HepG2 (cell line): ENCODE data around the gene AMOTL2. TPM values are rescaled to one million over a fixed set of nuclear protein-coding genes. Genes with fewer than 3 reads are reported as not detected.

Source experiments
- ATAC-seq: fragments of 200-7000 bp; cut with Tn5 transposase; 3 replicates; pipeline ENCODE4 v1.9.1; 2020; ENCODE audit warnings: mild to moderate bottlenecking, moderate library complexity
- BruUV-seq: library from RNA; stranded (reverse); fragments of 400-500 nt; replicated peaks from 2 replicates; lab custom pipeline; 2021; lab: Mats Ljungman, UMichigan
- CTCF ChIA-PET: fragments of 300-600 bp; formaldehyde crosslinking; extraction: SDS; loops from one replicate; lab custom pipeline; 2021; ENCODE audit warnings: low total read pairs, inconsistent platforms, low intra/inter-chr PET ratio; lab: Yijun Ruan, JAX
- POLR2A ChIA-PET: fragments of 350-600 bp; sonication (Branson Sonifier 250); formaldehyde crosslinking; loops from one replicate; lab custom pipeline; 2020; ENCODE audit warnings: antibody characterized with exemption, inconsistent platforms; lab: Yijun Ruan, JAX
- DNase-seq: peaks from one replicate; pipeline ENCODE4 v3.0.0-alpha.2; 2015; ENCODE audit warnings: low spot score
- FAIRE-seq: peaks from 3 replicates; lab custom pipeline; 2011; peaks lifted over from hg19 to GRCh38; lab: Jason Lieb, UNC
- H2AFZ ChIP-seq: one replicate; pipeline ENCODE4 v1.6.1; 2011; ENCODE audit warnings: low read length, inconsistent platforms
- H3K27ac ChIP-seq: fragments of 300-600 bp; 3 replicates; pipeline ENCODE4 v1.8.0; 2011; ENCODE audit warnings: mixed run types, mild to moderate bottlenecking, mixed read lengths, low read length, inconsistent platforms; ENCODE audit not compliant: insufficient read depth; ENCODE audit errors: extremely low read length
- H3K27me3 ChIP-seq, 2 experiments: fragments of 200-600 bp in 1 of 2; 2 replicates in 1 of 2; 3 replicates in 1 of 2; pipeline versions ENCODE4 v1.6.0 to v1.8.0; 2011; ENCODE audit warnings: low read length in 2 of 2, mild to moderate bottlenecking in 2 of 2, moderate library complexity in 2 of 2, inconsistent platforms in 1 of 2; ENCODE audit not compliant: insufficient read depth in 2 of 2, control insufficient read depth in 1 of 2
- H3K36me3 ChIP-seq, 2 experiments: fragments of 200-600 bp in 1 of 2; replicated peaks in 1 of 2; 2 replicates in 1 of 2; 3 replicates in 1 of 2; pipeline versions ENCODE4 v1.5.1 to v1.8.0; 2011; ENCODE audit warnings: low read length in 2 of 2, inconsistent platforms in 1 of 2; ENCODE audit not compliant: insufficient read depth in 2 of 2, control insufficient read depth in 1 of 2
- H3K4me1 ChIP-seq: 2 replicates; pipeline ENCODE4 v1.5.1; 2012; ENCODE audit warnings: low read length, inconsistent platforms; ENCODE audit not compliant: insufficient read depth
- H3K4me2 ChIP-seq: 2 replicates; pipeline ENCODE4 v1.6.0; 2011; ENCODE audit warnings: low read depth, low read length, inconsistent platforms
- H3K4me3 ChIP-seq, 3 experiments: fragments of 200-600 bp in 1 of 3; sonication (generic), shearing (Covaris generic) in 1 of 3; replicated peaks in 1 of 3; 2 replicates each; pipeline ENCODE4 v1.5.1; 2011 to 2016; ENCODE audit warnings: low read length in 3 of 3, inconsistent platforms in 2 of 3, low read depth in 2 of 3, mild to moderate bottlenecking in 2 of 3, control low read depth in 1 of 3, mixed read lengths in 1 of 3; ENCODE audit not compliant: insufficient read depth in 1 of 3
- H3K79me2 ChIP-seq: one replicate; pipeline ENCODE4 v1.6.1; 2011; ENCODE audit warnings: low read length, inconsistent platforms; ENCODE audit not compliant: insufficient read depth
- H3K9ac ChIP-seq: 2 replicates; pipeline ENCODE4 v1.6.0; 2011; ENCODE audit warnings: mild to moderate bottlenecking, low read depth, low read length, inconsistent platforms; ENCODE audit not compliant: insufficient read depth
- H3K9me3 ChIP-seq: 2 replicates; pipeline ENCODE4 v1.5.1; 2012; ENCODE audit warnings: mild to moderate bottlenecking, low read length
- H4K20me1 ChIP-seq: 2 replicates; pipeline ENCODE4 v1.6.0; 2011; ENCODE audit warnings: inconsistent platforms, mild to moderate bottlenecking, low read length, moderate library complexity; ENCODE audit not compliant: insufficient read depth
- HHEX ChIP-seq: IDR thresholded peaks from 2 replicates; pipeline ENCODE4 v1.6.1; 2016; ENCODE audit warnings: control low read depth
- POLR2A ChIP-seq, 2 experiments: IDR thresholded peaks; 2 replicates each; pipeline ENCODE4 v1.6.1; 2011; ENCODE audit warnings: low read depth in 2 of 2, low read length in 2 of 2, mild to moderate bottlenecking in 1 of 2, moderate library complexity in 1 of 2; ENCODE audit not compliant: insufficient read depth in 1 of 2
- PTBP1 ChIP-seq: fragments of 200-400 bp; formaldehyde crosslinking; IDR thresholded peaks from 2 replicates; pipeline ENCODE4 v1.6.1; 2018; ENCODE audit warnings: low read length, low read depth; ENCODE audit not compliant: poor library complexity, severe bottlenecking
- RAD21 ChIP-seq: fragments of 450-650 bp; formaldehyde crosslinking; IDR thresholded peaks from 2 replicates; pipeline ENCODE4 v1.5.0; 2020; ENCODE audit warnings: mild to moderate bottlenecking
- ZBTB1 ChIP-seq: sonication (generic); formaldehyde crosslinking; IDR thresholded peaks from 2 replicates; pipeline ENCODE4 v1.4.0; 2020; ENCODE audit warnings: missing genetic modification reagents, borderline replicate concordance
- ZNF225 ChIP-seq: sonication (generic); formaldehyde crosslinking; IDR thresholded peaks from 2 replicates; pipeline ENCODE4 v1.4.0; 2020; ENCODE audit warnings: mild to moderate bottlenecking, missing genetic modification reagents
- ZNF619 ChIP-seq: sonication (generic); formaldehyde crosslinking; IDR thresholded peaks from 2 replicates; pipeline ENCODE4 v1.4.0; 2020; ENCODE audit warnings: mild to moderate bottlenecking, missing genetic modification reagents
- WGBS: methylation state at CpG from one replicate; pipeline ENCODE4 v1.1.6; 2017; ENCODE audit warnings: low lambda C conversion rate; 5-methylcytosine and 5-hydroxymethylcytosine counted together
- in situ Hi-C: cut with HindIII; loops from 2 replicates; pipeline ENCODE4 v1.10.0; 2017; ENCODE audit warnings: low pct_unique_long_range_greater_than_20kb; ENCODE audit not compliant: extremely low pct_ligation_motif_present
- intact Hi-C: fragments of 100-400 bp; cut with micrococcal nuclease; formaldehyde crosslinking; loops from one replicate; pipeline ENCODE4 v1.10.0; 2022; ENCODE audit not compliant: unreplicated experiment
- polyA plus RNA-seq, 8 experiments: library from polyadenylated mRNA; depleted of rRNA in 3 of 8; stranded (reverse) in 7 of 8; unstranded in 1 of 8; fragments of >200 nt; fragmentation: Illumina TruSeq in 4 of 8; extraction: Trizol in 4 of 8; gene quantifications; 2 replicates each; pipeline versions ENCODE4 v1.2.1 to v1.2.3, GENCODE V29; 2011 to 2016; ENCODE audit warnings: low read depth in 4 of 8, missing spikeins in 1 of 8, mixed read lengths in 1 of 8; ENCODE audit not compliant: insufficient read depth in 1 of 8
- total RNA-seq, 5 experiments: library from RNA; depleted of rRNA; stranded (reverse); fragments of >200 nt; fragmentation: Illumina TruSeq; extraction: Trizol; gene quantifications; 2 replicates each; pipeline ENCODE4 v1.2.3, GENCODE V29; 2016; ENCODE audit warnings: low read depth in 1 of 5
- TF ChIP-seq, protein P1 (sequence below): sonication (generic); formaldehyde crosslinking; IDR thresholded peaks from 2 replicates; pipeline ENCODE4 v1.4.0; 2020; ENCODE audit warnings: missing genetic modification reagents

AMOTL2 gene
- total and polyA plus RNA-seq, 2 of the 13 experiments (the other 11 are each of a cell fraction or from before 2014, with no cell fraction given): 17.3 to 18.5 TPM

GRCh38 chr3:134337511-134338200 is 36.6 kb downstream of the AMOTL2 start:
- CTCF ChIA-PET: no interaction called here
- 64% methylated on average over 3 of the region's 3 CpGs for WGBS
- Histone ChIP-seq H3K9me3 (no peaks in the 10 kb centered on the region), H3K4me2 (no peak overlapping the region), H3K79me2 (no peaks in the 10 kb centered on the region), H4K20me1 (no peaks in the 10 kb centered on the region), H2AFZ (no peak overlapping the region), H3K36me3 (no peaks in the 10 kb centered on the region), H3K4me1 (peaks cover 87% of the 10 kb centered on the region), H3K27ac (no peak overlapping the region), H3K4me3 (no peak overlapping the region), H3K27me3 (no peaks in the 10 kb centered on the region), H3K9ac (no peak overlapping the region)
- POLR2A ChIA-PET: interaction anchor here (1.1 to 1.5 kb wide), 3 partner anchors 24 to 37 kb away, joined by 4 to 8 read pairs (median 4); partner anchors contain the start of gene AMOTL2
- TF ChIP-seq PTBP1 (no peak), POLR2A (IDR thresholded peaks at IDR 0.05; ENCODE audit: insufficient read depth in 1 of 2, low read depth in 2 of 2, low read length in 2 of 2) (no peak), ZNF619 (CRISPR knock-in tag) (no peak), ZNF225 (CRISPR knock-in tag) (no peak), ZBTB1 (CRISPR knock-in tag) (no peak), HHEX (CRISPR knock-in tag) (no peak), RAD21 (CRISPR knock-in tag) (no peak)
- TF ChIP-seq, protein P1, sequence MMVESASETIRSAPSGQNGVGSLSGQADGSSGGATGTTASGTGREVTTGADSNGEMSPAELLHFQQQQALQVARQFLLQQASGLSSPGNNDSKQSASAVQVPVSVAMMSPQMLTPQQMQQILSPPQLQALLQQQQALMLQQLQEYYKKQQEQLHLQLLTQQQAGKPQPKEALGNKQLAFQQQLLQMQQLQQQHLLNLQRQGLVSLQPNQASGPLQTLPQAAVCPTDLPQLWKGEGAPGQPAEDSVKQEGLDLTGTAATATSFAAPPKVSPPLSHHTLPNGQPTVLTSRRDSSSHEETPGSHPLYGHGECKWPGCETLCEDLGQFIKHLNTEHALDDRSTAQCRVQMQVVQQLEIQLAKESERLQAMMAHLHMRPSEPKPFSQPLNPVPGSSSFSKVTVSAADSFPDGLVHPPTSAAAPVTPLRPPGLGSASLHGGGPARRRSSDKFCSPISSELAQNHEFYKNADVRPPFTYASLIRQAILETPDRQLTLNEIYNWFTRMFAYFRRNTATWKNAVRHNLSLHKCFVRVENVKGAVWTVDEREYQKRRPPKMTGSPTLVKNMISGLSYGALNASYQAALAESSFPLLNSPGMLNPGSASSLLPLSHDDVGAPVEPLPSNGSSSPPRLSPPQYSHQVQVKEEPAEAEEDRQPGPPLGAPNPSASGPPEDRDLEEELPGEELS (CRISPR knock-in tag): no peak
- ATAC-seq (peak; percentile 62), FAIRE-seq (no peak), DNase-seq (no peak)
- no TSS peak for BruUV-seq
- in situ Hi-C loops (no loop called here), intact Hi-C loops (no loop called here)
